ENCODE measurements around the gene SPATA12. TPM values are rescaled to one million over a fixed set of nuclear protein-coding genes. Genes with fewer than 3 reads are reported as not detected.

The SPATA12 gene
- total RNA-seq, 1 experiment from 2014 or later: 0.86 TPM

DNA sequence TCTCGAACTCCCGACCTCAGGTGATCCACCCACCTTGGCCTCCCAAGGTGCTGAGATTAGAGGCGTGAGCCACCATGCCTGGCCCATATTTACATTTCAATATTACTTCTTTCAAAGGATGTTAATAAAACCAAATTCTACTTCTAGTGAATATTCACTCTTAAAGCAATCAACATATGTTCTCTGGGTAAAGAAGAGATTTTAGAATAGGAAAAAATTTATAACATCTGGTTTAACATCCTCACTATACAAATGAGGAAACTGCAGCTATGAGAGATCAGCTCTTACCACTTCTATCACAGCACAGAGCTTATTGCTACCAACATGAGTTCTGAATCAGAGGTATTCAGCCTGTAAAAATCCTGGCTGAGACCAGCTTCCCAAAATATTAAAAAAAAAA lies 56.0 kb downstream of the SPATA12 start:
- no peak for DNase-seq (ENCODE audit: low spot score)

DNA sequence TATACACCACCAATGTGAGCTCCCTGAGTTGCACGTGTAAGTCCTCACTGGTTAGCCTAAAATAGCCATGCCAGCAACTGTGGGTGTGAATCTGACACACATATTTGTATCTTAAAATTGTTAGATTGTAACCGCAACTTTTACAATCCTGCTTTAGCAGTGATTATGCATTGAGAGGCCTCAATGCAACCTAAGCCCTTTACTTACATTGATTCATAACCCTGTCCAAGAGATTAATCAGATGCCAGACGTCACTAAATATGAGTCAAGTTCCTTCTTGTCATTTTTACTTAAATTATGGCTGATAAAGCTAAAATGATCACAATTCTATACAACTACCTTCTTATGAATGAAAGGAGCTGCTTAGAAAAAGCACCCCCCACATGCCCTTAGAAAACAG lies 57.8 kb downstream of the SPATA12 start:
- no peak for DNase-seq (ENCODE audit: low spot score)

- DNase-seq (ENCODE audit: low spot score): no peak
Measured at GRCh38 chr3:57120040-57120439, 59.6 kb downstream of the SPATA12 start.

- no peak for DNase-seq (ENCODE audit: low spot score)
Measured at GRCh38 chr3:57120451-57121174, 60.1 kb downstream of the SPATA12 start.

Other genes starting within 250 kb of the SPATA12 start
- gene IL17RD, start 104.7 kb downstream of the SPATA12 start, total RNA-seq (2014; rRNA removed; shearing (Covaris generic)): 0.10 and 0.13 TPM in 2 replicates
- gene HESX1, start 139.3 kb downstream of the SPATA12 start, total RNA-seq (2014; rRNA removed; shearing (Covaris generic)): 0.47 TPM in 1 of 2 replicates, not detected in the other
- 10.5 TPM in 2 replicates for gene APPL1, start 167.1 kb downstream of the SPATA12 start, total RNA-seq (2014; rRNA removed; shearing (Covaris generic))
- gene ASB14, start 232.0 kb downstream of the SPATA12 start, total RNA-seq (2014; rRNA removed; shearing (Covaris generic)): not detected in 2 replicates